Endothelial cell of umbilical vein (primary cell): Measurements from ENCODE around the gene CAPZA2. TPM values are rescaled to one million over a fixed set of nuclear protein-coding genes. Genes with fewer than 3 reads are reported as not detected.

Source experiments
- BruUV-seq: library from RNA; stranded (reverse); fragments of 400-500 nt; replicated peaks from 2 replicates; lab custom pipeline; 2021; lab: Mats Ljungman, UMichigan
- CTCF ChIA-PET: fragments of 300-600, 350-600 bp; sonication (Branson Sonifier 250); formaldehyde crosslinking; loops from one replicate; lab custom pipeline; 2021; ENCODE audit warnings: antibody characterized with exemption, inconsistent platforms; lab: Charles Lee
- POLR2A ChIA-PET: fragments of 300-600, 350-600 bp; sonication (Branson Sonifier 250); formaldehyde crosslinking; loops from one replicate; lab custom pipeline; 2021; ENCODE audit warnings: antibody characterized with exemption, inconsistent platforms; lab: Charles Lee
- DNase-seq: peaks from one replicate; pipeline ENCODE4 v3.0.0-alpha.2; 2011; ENCODE audit warnings: low read depth, low spot score
- FAIRE-seq: peaks from 2 replicates; lab custom pipeline; 2011; peaks lifted over from hg19 to GRCh38; lab: Jason Lieb, UNC
- H2AFZ ChIP-seq: 2 replicates; pipeline ENCODE4 v1.6.0; 2012; ENCODE audit warnings: low read depth, low read length, control low read depth, inconsistent platforms
- H3K27ac ChIP-seq: 2 replicates; pipeline ENCODE4 v1.5.1; 2011; ENCODE audit warnings: low read depth, mild to moderate bottlenecking, control low read depth, low read length, moderate library complexity; ENCODE audit not compliant: insufficient read depth
- H3K27me3 ChIP-seq, 2 experiments: 2 replicates each; pipeline versions ENCODE4 v1.6.0 to v1.6.1; 2011; ENCODE audit warnings: low read length in 2 of 2, mixed read lengths in 1 of 2; ENCODE audit not compliant: control insufficient read depth in 2 of 2, insufficient read depth in 2 of 2
- H3K36me3 ChIP-seq, 2 experiments: 2 replicates in 1 of 2; 3 replicates in 1 of 2; pipeline ENCODE4 v1.5.1; 2011; ENCODE audit warnings: low read length in 2 of 2, mild to moderate bottlenecking in 1 of 2, moderate library complexity in 1 of 2; ENCODE audit not compliant: control insufficient read depth in 2 of 2, insufficient read depth in 2 of 2; ENCODE audit errors: extremely low read depth in 1 of 2
- H3K4me1 ChIP-seq: 3 replicates; pipeline ENCODE4 v1.5.1; 2011; ENCODE audit warnings: mild to moderate bottlenecking, low read length; ENCODE audit not compliant: control insufficient read depth, insufficient read depth; ENCODE audit errors: extremely low read depth
- H3K4me2 ChIP-seq: 2 replicates; pipeline ENCODE4 v1.6.1; 2011; ENCODE audit warnings: low read length, control low read depth, mixed read lengths; ENCODE audit not compliant: insufficient read depth
- H3K4me3 ChIP-seq, 3 experiments: fragments of 200-600 bp in 1 of 3; sonication (generic), shearing (Covaris generic) in 1 of 3; replicated peaks in 1 of 3; 2 replicates each; pipeline ENCODE4 v1.5.1; 2011 to 2016; ENCODE audit warnings: control low read depth in 3 of 3, low read length in 3 of 3, mild to moderate bottlenecking in 2 of 3, inconsistent platforms in 1 of 3, low read depth in 1 of 3, moderate library complexity in 1 of 3; ENCODE audit not compliant: insufficient read depth in 1 of 3
- H3K79me2 ChIP-seq: 2 replicates; pipeline ENCODE4 v1.6.0; 2012; ENCODE audit warnings: low read length, inconsistent platforms; ENCODE audit not compliant: control insufficient read depth, insufficient read depth
- H3K9ac ChIP-seq: replicated peaks from 2 replicates; pipeline ENCODE3; 2011; ENCODE audit warnings: low read length, control low read depth; ENCODE audit not compliant: insufficient read depth; ENCODE audit errors: extremely low read depth
- H3K9me1 ChIP-seq: replicated peaks from 3 replicates; pipeline ENCODE4 v1.6.0; 2011; ENCODE audit warnings: mild to moderate bottlenecking, low read length; ENCODE audit not compliant: control insufficient read depth, insufficient read depth; ENCODE audit errors: extremely low read depth
- H3K9me3 ChIP-seq: replicated peaks from 2 replicates; pipeline ENCODE4 v1.5.1; 2012; ENCODE audit warnings: low read length, inconsistent platforms; ENCODE audit not compliant: control insufficient read depth, insufficient read depth
- H4K20me1 ChIP-seq: replicated peaks from 2 replicates; pipeline ENCODE3; 2011; ENCODE audit warnings: mild to moderate bottlenecking, low read length; ENCODE audit not compliant: control insufficient read depth, insufficient read depth; ENCODE audit errors: extremely low read depth
- EZH2 ChIP-seq: IDR thresholded peaks from 2 replicates; pipeline ENCODE4 v1.6.1; 2012; ENCODE audit warnings: borderline replicate concordance, low read depth, mild to moderate bottlenecking, moderate library complexity, low read length, inconsistent platforms; ENCODE audit not compliant: severe bottlenecking
- FOS ChIP-seq: IDR thresholded peaks from 2 replicates; pipeline ENCODE4 v1.6.1; 2011; ENCODE audit warnings: mild to moderate bottlenecking, low read length, moderate library complexity, borderline replicate concordance; ENCODE audit not compliant: insufficient read depth
- GATA2 ChIP-seq: IDR thresholded peaks from 2 replicates; pipeline ENCODE4 v1.7.0; 2011; ENCODE audit warnings: low read depth, mild to moderate bottlenecking, moderate library complexity, mixed read lengths, low read length; ENCODE audit not compliant: insufficient read length, insufficient read depth
- JUN ChIP-seq: IDR thresholded peaks from 2 replicates; pipeline ENCODE4 v1.6.1; 2011; ENCODE audit warnings: borderline replicate concordance, low read depth; ENCODE audit not compliant: insufficient read length, insufficient read depth
- MYC ChIP-seq: IDR thresholded peaks from one replicate; pipeline ENCODE4 v1.6.1; 2011; ENCODE audit warnings: mild to moderate bottlenecking, low read depth, low read length
- POLR2A ChIP-seq: IDR thresholded peaks from 2 replicates; pipeline ENCODE4 v1.6.1; 2012; ENCODE audit warnings: low read depth, mild to moderate bottlenecking, control low read depth, low read length
- POLR2AphosphoS5 ChIP-seq: IDR thresholded peaks from 2 replicates; pipeline ENCODE4 v1.6.1; 2012; ENCODE audit warnings: low read depth, mild to moderate bottlenecking, control low read depth, low read length, moderate library complexity; ENCODE audit not compliant: insufficient read depth
- dilution Hi-C: fragments of 300-500 bp; cut with MboI; formaldehyde crosslinking; loops from one replicate; pipeline ENCODE4 v1.15.0; 2019; ENCODE audit warnings: low sequenced_read_pairs; ENCODE audit not compliant: extremely low pct_ligation_motif_present
- intact Hi-C: fragments of 100-400 bp; cut with micrococcal nuclease; formaldehyde crosslinking; loops from one replicate; pipeline ENCODE4 v1.10.0; 2022
- polyA plus RNA-seq, 4 experiments: library from polyadenylated mRNA; depleted of rRNA in 3 of 4; stranded (reverse) in 3 of 4; unstranded in 1 of 4; fragments of >200 nt; gene quantifications; 2 replicates each; pipeline versions ENCODE4 v1.2.1 to v1.2.3, GENCODE V29; 2011 to 2012; ENCODE audit warnings: missing spikeins in 1 of 4
- total RNA-seq: library from RNA; stranded (reverse); gene quantifications from 2 replicates; pipeline ENCODE4 v1.2.3, GENCODE V29; 2021
- TF ChIP-seq, protein P1 (sequence below), 2 donors: IDR thresholded peaks; 1 replicate in 1 of 2; 2 replicates in 1 of 2; pipeline ENCODE4 v1.5.1; 2011; ENCODE audit warnings: low read length in 2 of 2, mild to moderate bottlenecking in 2 of 2, moderate library complexity in 2 of 2, control low read depth in 1 of 2, inconsistent platforms in 1 of 2, low read depth in 1 of 2; ENCODE audit not compliant: insufficient read depth in 1 of 2; ENCODE audit errors: extremely low read depth in 1 of 2
- TF ChIP-seq, protein P2 (sequence below): IDR thresholded peaks from 2 replicates; pipeline ENCODE4 v1.6.1; 2011; ENCODE audit not compliant: insufficient read depth, insufficient read length

The CAPZA2 gene
- total and polyA plus RNA-seq, 2 donors (not counting 3 experiments of a cell fraction or from before 2014, with no cell fraction given), result 48.1 to 347 TPM

DNA sequence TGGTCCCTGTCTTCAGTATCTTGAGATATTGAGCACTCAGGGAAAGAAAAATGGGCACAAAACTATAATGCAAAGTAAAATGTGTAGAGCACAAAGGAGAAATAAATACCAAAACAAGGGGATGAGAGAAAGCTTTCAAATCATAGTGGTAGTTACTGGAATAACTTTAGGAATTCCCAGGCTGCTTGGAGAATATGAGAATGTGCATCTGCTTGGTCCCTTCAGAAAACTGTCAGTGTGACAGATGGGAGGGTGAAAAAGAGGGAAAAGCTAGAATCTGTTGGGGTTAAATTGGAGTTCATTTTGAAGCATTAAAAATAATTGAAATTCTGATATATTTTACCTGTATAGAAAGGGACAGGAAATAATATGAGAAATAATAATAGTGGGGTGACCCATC, 106.2 kb downstream of the CAPZA2 start:
- CTCF ChIA-PET, result no interaction called here
- Histone ChIP-seq H3K4me1 (no peaks in the 10 kb centered on the region), H3K9ac (no peak overlapping the region), H3K79me2 (peaks cover 33% of the 10 kb centered on the region), H2AFZ (no peak overlapping the region), H3K36me3 (no peaks in the 10 kb centered on the region), H3K4me2 (no peak overlapping the region), H3K4me3 (no peak overlapping the region), H3K27me3 (no peaks in the 10 kb centered on the region), H3K9me1 (no peaks in the 10 kb centered on the region), H3K9me3 (no peaks in the 10 kb centered on the region), H4K20me1 (no peaks in the 10 kb centered on the region), H3K27ac (no peak overlapping the region)
- BruUV-seq, result no TSS peak
- DNase-seq (no peak), FAIRE-seq (no peak)
- intact Hi-C loops, result no loop called here
- TF ChIP-seq, protein P1, sequence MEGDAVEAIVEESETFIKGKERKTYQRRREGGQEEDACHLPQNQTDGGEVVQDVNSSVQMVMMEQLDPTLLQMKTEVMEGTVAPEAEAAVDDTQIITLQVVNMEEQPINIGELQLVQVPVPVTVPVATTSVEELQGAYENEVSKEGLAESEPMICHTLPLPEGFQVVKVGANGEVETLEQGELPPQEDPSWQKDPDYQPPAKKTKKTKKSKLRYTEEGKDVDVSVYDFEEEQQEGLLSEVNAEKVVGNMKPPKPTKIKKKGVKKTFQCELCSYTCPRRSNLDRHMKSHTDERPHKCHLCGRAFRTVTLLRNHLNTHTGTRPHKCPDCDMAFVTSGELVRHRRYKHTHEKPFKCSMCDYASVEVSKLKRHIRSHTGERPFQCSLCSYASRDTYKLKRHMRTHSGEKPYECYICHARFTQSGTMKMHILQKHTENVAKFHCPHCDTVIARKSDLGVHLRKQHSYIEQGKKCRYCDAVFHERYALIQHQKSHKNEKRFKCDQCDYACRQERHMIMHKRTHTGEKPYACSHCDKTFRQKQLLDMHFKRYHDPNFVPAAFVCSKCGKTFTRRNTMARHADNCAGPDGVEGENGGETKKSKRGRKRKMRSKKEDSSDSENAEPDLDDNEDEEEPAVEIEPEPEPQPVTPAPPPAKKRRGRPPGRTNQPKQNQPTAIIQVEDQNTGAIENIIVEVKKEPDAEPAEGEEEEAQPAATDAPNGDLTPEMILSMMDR (IDR thresholded peaks at IDR 0.05; ENCODE audit: extremely low read depth in 1 of 2, insufficient read depth in 1 of 2, low read depth in 1 of 2, low read length in 2 of 2), result no peak
- TF ChIP-seq, protein P2, sequence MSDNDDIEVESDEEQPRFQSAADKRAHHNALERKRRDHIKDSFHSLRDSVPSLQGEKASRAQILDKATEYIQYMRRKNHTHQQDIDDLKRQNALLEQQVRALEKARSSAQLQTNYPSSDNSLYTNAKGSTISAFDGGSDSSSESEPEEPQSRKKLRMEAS, result no peak
- TF ChIP-seq MYC, result no peak
- no peak for TF ChIP-seq FOS
- no peak for TF ChIP-seq POLR2A
- no peak for TF ChIP-seq GATA2
- TF ChIP-seq POLR2AphosphoS5, result no peak
- no peak for TF ChIP-seq JUN
- TF ChIP-seq EZH2, result no peak
- POLR2A ChIA-PET, result no interaction called here
- dilution Hi-C loops, result no loop called here
